HG02759 (cell line): ENCODE results near the gene CCDC85C.

Experiments used
- ATAC-seq: cut with Tn5 transposase; IDR thresholded peaks from one replicate; pipeline ENCODE4 v1.9.1; 2021; ENCODE audit warnings: mild to moderate bottlenecking, moderate library complexity; ENCODE audit not compliant: unreplicated experiment

CCDC85C gene

GRCh38 chr14:99542566-99542965 lies 61.4 kb downstream of the CCDC85C start:
- no peak for ATAC-seq

GRCh38 chr14:99541677-99542470 lies 62.1 kb downstream of the CCDC85C start:
- ATAC-seq, result no peak

GRCh38 chr14:99541211-99541610 lies 62.8 kb downstream of the CCDC85C start:
- ATAC-seq, result no peak

- ATAC-seq, result no peak
Measured at GRCh38 chr14:99540196-99541032, 63.6 kb downstream of the CCDC85C start.

- ATAC-seq, result no peak
Measured at GRCh38 chr14:99539491-99539890, 64.5 kb downstream of the CCDC85C start.

GRCh38 chr14:99538733-99539132 lies 65.3 kb downstream of the CCDC85C start:
- no peak for ATAC-seq

GRCh38 chr14:99538275-99538674 lies 65.7 kb downstream of the CCDC85C start:
- ATAC-seq, result no peak

- ATAC-seq, result no peak
Measured at GRCh38 chr14:99537399-99537798, 66.6 kb downstream of the CCDC85C start.

- ATAC-seq, result no peak
Measured at GRCh38 chr14:99535908-99536778, 67.9 kb downstream of the CCDC85C start.

GRCh38 chr14:99535448-99535847 lies 68.6 kb downstream of the CCDC85C start:
- ATAC-seq, result no peak

- ATAC-seq, result no peak
Measured at GRCh38 chr14:99534863-99535262, 69.1 kb downstream of the CCDC85C start.

GRCh38 chr14:99534333-99534732 lies 69.7 kb downstream of the CCDC85C start:
- no peak for ATAC-seq

GRCh38 chr14:99532310-99532709 lies 71.7 kb downstream of the CCDC85C start:
- ATAC-seq, result no peak

- ATAC-seq, result no peak
Measured at GRCh38 chr14:99531251-99532096, 72.5 kb downstream of the CCDC85C start.

- ATAC-seq, result no peak
Measured at GRCh38 chr14:99530407-99531155, 73.4 kb downstream of the CCDC85C start.

- ATAC-seq, result no peak
Measured at GRCh38 chr14:99529899-99530298, 74.1 kb downstream of the CCDC85C start.

- no peak for ATAC-seq
Measured at GRCh38 chr14:99527427-99528076, 76.5 kb downstream of the CCDC85C start.

GRCh38 chr14:99527026-99527425 lies 77.0 kb downstream of the CCDC85C start:
- no peak for ATAC-seq

- no peak for ATAC-seq
Measured at GRCh38 chr14:99525699-99526080, 78.3 kb downstream of the CCDC85C start.
